HepG2 (cell line): ENCODE results near the gene SLC24A4. TPM values are rescaled to one million over a fixed set of nuclear protein-coding genes. Genes with fewer than 3 reads are reported as not detected.

Source experiments
- ATAC-seq: fragments of 200-7000 bp; cut with Tn5 transposase; 3 replicates; pipeline ENCODE4 v1.9.1; 2020; ENCODE audit warnings: mild to moderate bottlenecking, moderate library complexity
- BruUV-seq: library from RNA; stranded (reverse); fragments of 400-500 nt; replicated peaks from 2 replicates; lab custom pipeline; 2021; lab: Mats Ljungman, UMichigan
- CTCF ChIA-PET: fragments of 300-600 bp; formaldehyde crosslinking; extraction: SDS; loops from one replicate; lab custom pipeline; 2021; ENCODE audit warnings: low total read pairs, inconsistent platforms, low intra/inter-chr PET ratio; lab: Yijun Ruan, JAX
- POLR2A ChIA-PET: fragments of 350-600 bp; sonication (Branson Sonifier 250); formaldehyde crosslinking; loops from one replicate; lab custom pipeline; 2020; ENCODE audit warnings: antibody characterized with exemption, inconsistent platforms; lab: Yijun Ruan, JAX
- DNase-seq: peaks from one replicate; pipeline ENCODE4 v3.0.0-alpha.2; 2015; ENCODE audit warnings: low spot score
- FAIRE-seq: peaks from 3 replicates; lab custom pipeline; 2011; peaks lifted over from hg19 to GRCh38; lab: Jason Lieb, UNC
- H2AFZ ChIP-seq: one replicate; pipeline ENCODE4 v1.6.1; 2011; ENCODE audit warnings: low read length, inconsistent platforms
- H3K27ac ChIP-seq: fragments of 300-600 bp; 3 replicates; pipeline ENCODE4 v1.8.0; 2011; ENCODE audit warnings: mixed run types, mild to moderate bottlenecking, mixed read lengths, low read length, inconsistent platforms; ENCODE audit not compliant: insufficient read depth; ENCODE audit errors: extremely low read length
- H3K27me3 ChIP-seq, 2 experiments: fragments of 200-600 bp in 1 of 2; 2 replicates in 1 of 2; 3 replicates in 1 of 2; pipeline versions ENCODE4 v1.6.0 to v1.8.0; 2011; ENCODE audit warnings: low read length in 2 of 2, mild to moderate bottlenecking in 2 of 2, moderate library complexity in 2 of 2, inconsistent platforms in 1 of 2; ENCODE audit not compliant: insufficient read depth in 2 of 2, control insufficient read depth in 1 of 2
- H3K36me3 ChIP-seq, 2 experiments: fragments of 200-600 bp in 1 of 2; replicated peaks in 1 of 2; 2 replicates in 1 of 2; 3 replicates in 1 of 2; pipeline versions ENCODE4 v1.5.1 to v1.8.0; 2011; ENCODE audit warnings: low read length in 2 of 2, inconsistent platforms in 1 of 2; ENCODE audit not compliant: insufficient read depth in 2 of 2, control insufficient read depth in 1 of 2
- H3K4me1 ChIP-seq: 2 replicates; pipeline ENCODE4 v1.5.1; 2012; ENCODE audit warnings: low read length, inconsistent platforms; ENCODE audit not compliant: insufficient read depth
- H3K4me2 ChIP-seq: 2 replicates; pipeline ENCODE4 v1.6.0; 2011; ENCODE audit warnings: low read depth, low read length, inconsistent platforms
- H3K4me3 ChIP-seq, 3 experiments: fragments of 200-600 bp in 1 of 3; sonication (generic), shearing (Covaris generic) in 1 of 3; replicated peaks in 1 of 3; 2 replicates each; pipeline ENCODE4 v1.5.1; 2011 to 2016; ENCODE audit warnings: low read length in 3 of 3, inconsistent platforms in 2 of 3, low read depth in 2 of 3, mild to moderate bottlenecking in 2 of 3, control low read depth in 1 of 3, mixed read lengths in 1 of 3; ENCODE audit not compliant: insufficient read depth in 1 of 3
- H3K79me2 ChIP-seq: one replicate; pipeline ENCODE4 v1.6.1; 2011; ENCODE audit warnings: low read length, inconsistent platforms; ENCODE audit not compliant: insufficient read depth
- H3K9ac ChIP-seq: 2 replicates; pipeline ENCODE4 v1.6.0; 2011; ENCODE audit warnings: mild to moderate bottlenecking, low read depth, low read length, inconsistent platforms; ENCODE audit not compliant: insufficient read depth
- H3K9me3 ChIP-seq: 2 replicates; pipeline ENCODE4 v1.5.1; 2012; ENCODE audit warnings: mild to moderate bottlenecking, low read length
- H4K20me1 ChIP-seq: 2 replicates; pipeline ENCODE4 v1.6.0; 2011; ENCODE audit warnings: inconsistent platforms, mild to moderate bottlenecking, low read length, moderate library complexity; ENCODE audit not compliant: insufficient read depth
- CBX5 ChIP-seq: sonication (generic); formaldehyde crosslinking; IDR thresholded peaks from 2 replicates; pipeline ENCODE4 v1.4.0; 2020; ENCODE audit warnings: missing genetic modification reagents, borderline replicate concordance
- CENPT ChIP-seq: sonication (generic); formaldehyde crosslinking; IDR thresholded peaks from 2 replicates; pipeline ENCODE4 v1.8.0; 2022; ENCODE audit warnings: low read depth, mild to moderate bottlenecking, moderate library complexity, missing genetic modification reagents
- FOXA1 ChIP-seq, 2 experiments: fragments of 450-650 bp in 1 of 2; sonication (generic) in 1 of 2; formaldehyde crosslinking in 1 of 2; IDR thresholded peaks; 2 replicates each; pipeline versions ENCODE4 v1.4.0 to v1.6.1; 2016 to 2020; ENCODE audit warnings: missing genetic modification reagents in 1 of 2
- FOXC1 ChIP-seq: sonication (generic); formaldehyde crosslinking; IDR thresholded peaks from 2 replicates; pipeline ENCODE4 v1.8.0; 2022; ENCODE audit warnings: mild to moderate bottlenecking, missing genetic modification reagents, borderline replicate concordance
- HOXA3 ChIP-seq: sonication (generic); formaldehyde crosslinking; IDR thresholded peaks from 2 replicates; pipeline ENCODE4 v1.5.0; 2020; ENCODE audit warnings: missing genetic modification reagents
- MATR3 ChIP-seq: sonication (generic); formaldehyde crosslinking; IDR thresholded peaks from 2 replicates; pipeline ENCODE4 v1.4.0; 2020; ENCODE audit warnings: missing genetic modification reagents
- MYC ChIP-seq: sonication (generic); formaldehyde crosslinking; IDR thresholded peaks from 2 replicates; pipeline ENCODE4 v1.9.0; 2021; ENCODE audit warnings: missing genetic modification reagents, borderline replicate concordance
- POGZ ChIP-seq: sonication (generic); formaldehyde crosslinking; IDR thresholded peaks from 2 replicates; pipeline ENCODE4 v1.4.0; 2020; ENCODE audit warnings: mild to moderate bottlenecking, missing genetic modification reagents
- ZFP90 ChIP-seq: sonication (generic); formaldehyde crosslinking; IDR thresholded peaks from 2 replicates; pipeline ENCODE4 v1.8.0; 2022; ENCODE audit warnings: missing genetic modification reagents, mild to moderate bottlenecking, inconsistent platforms, borderline replicate concordance
- ZNF225 ChIP-seq: sonication (generic); formaldehyde crosslinking; IDR thresholded peaks from 2 replicates; pipeline ENCODE4 v1.4.0; 2020; ENCODE audit warnings: mild to moderate bottlenecking, missing genetic modification reagents
- ZNF841 ChIP-seq: sonication (generic); formaldehyde crosslinking; IDR thresholded peaks from 2 replicates; pipeline ENCODE4 v1.8.1; 2023; ENCODE audit warnings: missing genetic modification reagents, borderline replicate concordance
- WGBS: methylation state at CpG from one replicate; pipeline ENCODE4 v1.1.6; 2017; ENCODE audit warnings: low lambda C conversion rate; 5-methylcytosine and 5-hydroxymethylcytosine counted together
- in situ Hi-C: cut with HindIII; loops from 2 replicates; pipeline ENCODE4 v1.10.0; 2017; ENCODE audit warnings: low pct_unique_long_range_greater_than_20kb; ENCODE audit not compliant: extremely low pct_ligation_motif_present
- intact Hi-C: fragments of 100-400 bp; cut with micrococcal nuclease; formaldehyde crosslinking; loops from one replicate; pipeline ENCODE4 v1.10.0; 2022; ENCODE audit not compliant: unreplicated experiment
- polyA plus RNA-seq, 8 experiments: library from polyadenylated mRNA; depleted of rRNA in 3 of 8; stranded (reverse) in 7 of 8; unstranded in 1 of 8; fragments of >200 nt; fragmentation: Illumina TruSeq in 4 of 8; extraction: Trizol in 4 of 8; gene quantifications; 2 replicates each; pipeline versions ENCODE4 v1.2.1 to v1.2.3, GENCODE V29; 2011 to 2016; ENCODE audit warnings: low read depth in 4 of 8, missing spikeins in 1 of 8, mixed read lengths in 1 of 8; ENCODE audit not compliant: insufficient read depth in 1 of 8
- total RNA-seq, 5 experiments: library from RNA; depleted of rRNA; stranded (reverse); fragments of >200 nt; fragmentation: Illumina TruSeq; extraction: Trizol; gene quantifications; 2 replicates each; pipeline ENCODE4 v1.2.3, GENCODE V29; 2016; ENCODE audit warnings: low read depth in 1 of 5
- TF ChIP-seq, protein P1 (sequence below): sonication (generic); formaldehyde crosslinking; IDR thresholded peaks from 2 replicates; pipeline ENCODE4 v1.5.0; 2020; ENCODE audit warnings: missing genetic modification reagents
- TF ChIP-seq, protein P2 (sequence below), 2 experiments: IDR thresholded peaks; 2 replicates each; pipeline ENCODE4 v1.6.1; 2011 to 2012; ENCODE audit warnings: low read length in 2 of 2, borderline replicate concordance in 1 of 2, low read depth in 1 of 2, mild to moderate bottlenecking in 1 of 2, moderate library complexity in 1 of 2
- TF ChIP-seq, protein P3 (sequence below): IDR thresholded peaks from 2 replicates; pipeline ENCODE4 v1.6.1; 2016; ENCODE audit warnings: low read depth, borderline replicate concordance
- TF ChIP-seq, protein P4 (sequence below): sonication (generic); formaldehyde crosslinking; IDR thresholded peaks from 2 replicates; pipeline ENCODE4 v1.5.1; 2020; ENCODE audit warnings: missing genetic modification reagents, mild to moderate bottlenecking, borderline replicate concordance

SLC24A4 gene
- total and polyA plus RNA-seq, 2 of the 13 experiments (the other 11 are each of a cell fraction or from before 2014, with no cell fraction given) = not detected

DNA sequence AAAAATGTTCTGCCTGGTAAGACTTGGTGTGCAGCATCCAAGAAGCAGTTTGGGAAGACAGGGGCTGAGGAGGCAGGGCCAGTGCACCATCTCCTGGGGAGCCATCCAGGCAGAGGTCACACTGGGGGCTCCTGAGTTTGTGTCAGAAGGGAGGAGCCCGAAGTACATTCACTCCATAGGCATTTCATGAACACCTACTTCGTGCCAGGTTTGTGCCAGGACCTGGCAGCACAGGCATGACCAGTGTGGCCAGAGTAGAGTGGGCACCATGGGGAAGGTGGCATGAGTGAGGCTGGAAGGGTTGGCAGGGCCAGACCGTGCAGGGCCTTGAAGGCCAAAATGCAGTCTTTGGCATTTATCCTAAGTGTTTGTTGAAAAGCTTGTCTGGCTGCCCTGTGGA lies 104.1 kb downstream of the SLC24A4 start:
- FAIRE-seq (no peak), ATAC-seq (no peak)
- CTCF ChIA-PET = no interaction called here
- TF ChIP-seq, protein P1, sequence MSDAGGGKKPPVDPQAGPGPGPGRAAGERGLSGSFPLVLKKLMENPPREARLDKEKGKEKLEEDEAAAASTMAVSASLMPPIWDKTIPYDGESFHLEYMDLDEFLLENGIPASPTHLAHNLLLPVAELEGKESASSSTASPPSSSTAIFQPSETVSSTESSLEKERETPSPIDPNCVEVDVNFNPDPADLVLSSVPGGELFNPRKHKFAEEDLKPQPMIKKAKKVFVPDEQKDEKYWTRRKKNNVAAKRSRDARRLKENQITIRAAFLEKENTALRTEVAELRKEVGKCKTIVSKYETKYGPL (CRISPR knock-in tag) = no peak
- TF ChIP-seq CBX5 (no peak), HOXA3 (CRISPR knock-in tag) (no peak), POGZ (CRISPR knock-in tag) (no peak), ZNF841 (CRISPR knock-in tag) (no peak), CENPT (CRISPR knock-in tag) (no peak), FOXC1 (no peak), FOXA1 (IDR thresholded peaks at IDR 0.05) (no peak), FOXA1 (CRISPR knock-in tag; IDR thresholded peaks at IDR 0.05) (no peak), MATR3 (CRISPR knock-in tag) (no peak), MYC (CRISPR knock-in tag) (no peak), ZFP90 (CRISPR knock-in tag) (no peak), ZNF225 (CRISPR knock-in tag) (no peak)
- TF ChIP-seq, protein P2, sequence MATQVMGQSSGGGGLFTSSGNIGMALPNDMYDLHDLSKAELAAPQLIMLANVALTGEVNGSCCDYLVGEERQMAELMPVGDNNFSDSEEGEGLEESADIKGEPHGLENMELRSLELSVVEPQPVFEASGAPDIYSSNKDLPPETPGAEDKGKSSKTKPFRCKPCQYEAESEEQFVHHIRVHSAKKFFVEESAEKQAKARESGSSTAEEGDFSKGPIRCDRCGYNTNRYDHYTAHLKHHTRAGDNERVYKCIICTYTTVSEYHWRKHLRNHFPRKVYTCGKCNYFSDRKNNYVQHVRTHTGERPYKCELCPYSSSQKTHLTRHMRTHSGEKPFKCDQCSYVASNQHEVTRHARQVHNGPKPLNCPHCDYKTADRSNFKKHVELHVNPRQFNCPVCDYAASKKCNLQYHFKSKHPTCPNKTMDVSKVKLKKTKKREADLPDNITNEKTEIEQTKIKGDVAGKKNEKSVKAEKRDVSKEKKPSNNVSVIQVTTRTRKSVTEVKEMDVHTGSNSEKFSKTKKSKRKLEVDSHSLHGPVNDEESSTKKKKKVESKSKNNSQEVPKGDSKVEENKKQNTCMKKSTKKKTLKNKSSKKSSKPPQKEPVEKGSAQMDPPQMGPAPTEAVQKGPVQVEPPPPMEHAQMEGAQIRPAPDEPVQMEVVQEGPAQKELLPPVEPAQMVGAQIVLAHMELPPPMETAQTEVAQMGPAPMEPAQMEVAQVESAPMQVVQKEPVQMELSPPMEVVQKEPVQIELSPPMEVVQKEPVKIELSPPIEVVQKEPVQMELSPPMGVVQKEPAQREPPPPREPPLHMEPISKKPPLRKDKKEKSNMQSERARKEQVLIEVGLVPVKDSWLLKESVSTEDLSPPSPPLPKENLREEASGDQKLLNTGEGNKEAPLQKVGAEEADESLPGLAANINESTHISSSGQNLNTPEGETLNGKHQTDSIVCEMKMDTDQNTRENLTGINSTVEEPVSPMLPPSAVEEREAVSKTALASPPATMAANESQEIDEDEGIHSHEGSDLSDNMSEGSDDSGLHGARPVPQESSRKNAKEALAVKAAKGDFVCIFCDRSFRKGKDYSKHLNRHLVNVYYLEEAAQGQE (IDR thresholded peaks at IDR 0.05; ENCODE audit: borderline replicate concordance in 1 of 2, low read depth in 1 of 2, low read length in 2 of 2) = no peak
- TF ChIP-seq, protein P3, sequence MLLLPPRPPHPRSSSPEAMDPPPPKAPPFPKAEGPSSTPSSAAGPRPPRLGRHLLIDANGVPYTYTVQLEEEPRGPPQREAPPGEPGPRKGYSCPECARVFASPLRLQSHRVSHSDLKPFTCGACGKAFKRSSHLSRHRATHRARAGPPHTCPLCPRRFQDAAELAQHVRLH (CRISPR knock-in tag) = no peak
- TF ChIP-seq, protein P4, sequence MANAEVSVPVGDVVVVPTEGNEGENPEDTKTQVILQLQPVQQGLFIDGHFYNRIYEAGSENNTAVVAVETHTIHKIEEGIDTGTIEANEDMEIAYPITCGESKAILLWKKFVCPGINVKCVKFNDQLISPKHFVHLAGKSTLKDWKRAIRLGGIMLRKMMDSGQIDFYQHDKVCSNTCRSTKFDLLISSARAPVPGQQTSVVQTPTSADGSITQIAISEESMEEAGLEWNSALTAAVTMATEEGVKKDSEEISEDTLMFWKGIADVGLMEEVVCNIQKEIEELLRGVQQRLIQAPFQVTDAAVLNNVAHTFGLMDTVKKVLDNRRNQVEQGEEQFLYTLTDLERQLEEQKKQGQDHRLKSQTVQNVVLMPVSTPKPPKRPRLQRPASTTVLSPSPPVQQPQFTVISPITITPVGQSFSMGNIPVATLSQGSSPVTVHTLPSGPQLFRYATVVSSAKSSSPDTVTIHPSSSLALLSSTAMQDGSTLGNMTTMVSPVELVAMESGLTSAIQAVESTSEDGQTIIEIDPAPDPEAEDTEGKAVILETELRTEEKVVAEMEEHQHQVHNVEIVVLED = no peak

More for the DNA sequence above, 104.1 kb downstream of the SLC24A4 start:
- intact Hi-C loops = no loop called here
- Histone ChIP-seq H2AFZ (no peak overlapping the region), H3K4me1 (no peaks in the 10 kb centered on the region), H3K9me3 (no peaks in the 10 kb centered on the region), H3K27ac (no peak overlapping the region), H3K79me2 (no peaks in the 10 kb centered on the region), H3K4me3 (no peak overlapping the region), H3K36me3 (no peaks in the 10 kb centered on the region), H3K27me3 (peaks cover 0 to 37% of the 10 kb centered on the region in 2 experiments; a peak in 4 of 5 replicates), H3K4me2 (no peak overlapping the region), H4K20me1 (no peaks in the 10 kb centered on the region), H3K9ac (no peak overlapping the region)
- in situ Hi-C loops = no loop called here
- 4% methylated on average over 3 of the region's 3 CpGs for WGBS
- no peak for DNase-seq
- POLR2A ChIA-PET = no interaction called here
- no TSS peak for BruUV-seq
